ENCODE data around the gene RAB2B.

Gene RAB2B

DNA sequence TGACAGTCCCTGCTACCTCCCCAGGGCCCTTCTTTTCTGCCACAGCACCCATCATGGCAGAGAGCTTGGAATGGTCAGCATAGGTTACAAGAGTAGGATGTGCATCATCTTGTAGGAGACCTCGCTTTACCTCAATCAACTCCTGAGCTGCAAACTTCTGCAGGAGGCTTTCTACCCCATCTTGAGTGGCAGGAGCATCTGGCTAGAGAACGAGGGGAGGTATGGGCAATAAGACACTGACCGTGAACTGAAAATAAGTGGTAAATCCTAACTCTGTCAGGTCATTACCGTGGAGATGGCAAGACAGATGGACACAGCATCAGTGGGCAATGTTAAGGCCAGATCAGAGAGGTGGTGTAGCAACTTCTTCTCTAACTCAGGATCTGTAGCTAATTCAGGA, 26.6 kb upstream of the RAB2B start:
- DNase-seq (ENCODE audit: low read depth, low spot score) = no peak
- H3K9ac ChIP-seq (ENCODE audit: insufficient read length, low read depth) = no peak overlapping the region
- peaks cover 73% of the 10 kb centered on the region for H3K36me3 ChIP-seq (ENCODE audit: insufficient read depth, insufficient read length, low read length)
- TF ChIP-seq ZNF274 (IDR thresholded peaks at IDR 0.05; ENCODE audit: low read depth, low read length) (no peak), YY1 (IDR thresholded peaks at IDR 0.05; ENCODE audit: insufficient read depth, insufficient read length) (no peak), SUZ12 (IDR thresholded peaks at IDR 0.05; ENCODE audit: extremely low read depth, insufficient read depth, insufficient read length) (no peak)
- no peaks in the 10 kb centered on the region for H3K9me3 ChIP-seq (ENCODE audit: insufficient read depth, low read length)
- no peak overlapping the region for H3K4me3 ChIP-seq (ENCODE audit: insufficient read length, low read depth)
- no peaks in the 10 kb centered on the region for H3K4me1 ChIP-seq (ENCODE audit: insufficient read depth, insufficient read length)
- H3K27me3 ChIP-seq (ENCODE audit: insufficient read depth, insufficient read length) = no peaks in the 10 kb centered on the region

DNA sequence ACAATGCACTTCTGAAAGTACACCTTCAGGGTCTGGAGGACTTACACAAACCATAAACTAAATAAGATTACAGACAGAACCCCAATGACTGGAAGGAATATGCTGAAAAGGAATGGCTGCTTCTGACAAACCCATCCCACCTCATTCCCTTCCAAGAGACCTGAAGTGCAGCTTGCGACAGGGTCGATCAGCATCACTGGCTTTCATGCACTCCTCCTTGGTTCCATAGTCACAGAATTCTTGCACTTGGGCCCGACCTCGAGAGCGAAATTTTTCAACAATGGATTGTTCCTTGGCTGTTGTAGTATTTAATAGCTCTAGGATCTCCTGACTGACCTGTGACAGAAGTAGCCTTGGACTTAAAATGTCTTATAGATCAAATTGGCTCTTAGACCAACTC, 24.8 kb upstream of the RAB2B start:
- Histone ChIP-seq H3K27me3 (ENCODE audit: insufficient read depth, insufficient read length) (no peaks in the 10 kb centered on the region), H3K9ac (ENCODE audit: insufficient read length, low read depth) (no peak overlapping the region), H3K9me3 (ENCODE audit: insufficient read depth, low read length) (no peaks in the 10 kb centered on the region), H3K4me3 (ENCODE audit: insufficient read length, low read depth) (no peak overlapping the region), H3K4me1 (ENCODE audit: insufficient read depth, insufficient read length) (no peaks in the 10 kb centered on the region), H3K36me3 (ENCODE audit: insufficient read depth, insufficient read length, low read length) (peaks cover 80% of the 10 kb centered on the region)
- no peak for TF ChIP-seq ZNF274 (IDR thresholded peaks at IDR 0.05; ENCODE audit: low read depth, low read length)
- DNase-seq (ENCODE audit: low read depth, low spot score) = no peak

DNA sequence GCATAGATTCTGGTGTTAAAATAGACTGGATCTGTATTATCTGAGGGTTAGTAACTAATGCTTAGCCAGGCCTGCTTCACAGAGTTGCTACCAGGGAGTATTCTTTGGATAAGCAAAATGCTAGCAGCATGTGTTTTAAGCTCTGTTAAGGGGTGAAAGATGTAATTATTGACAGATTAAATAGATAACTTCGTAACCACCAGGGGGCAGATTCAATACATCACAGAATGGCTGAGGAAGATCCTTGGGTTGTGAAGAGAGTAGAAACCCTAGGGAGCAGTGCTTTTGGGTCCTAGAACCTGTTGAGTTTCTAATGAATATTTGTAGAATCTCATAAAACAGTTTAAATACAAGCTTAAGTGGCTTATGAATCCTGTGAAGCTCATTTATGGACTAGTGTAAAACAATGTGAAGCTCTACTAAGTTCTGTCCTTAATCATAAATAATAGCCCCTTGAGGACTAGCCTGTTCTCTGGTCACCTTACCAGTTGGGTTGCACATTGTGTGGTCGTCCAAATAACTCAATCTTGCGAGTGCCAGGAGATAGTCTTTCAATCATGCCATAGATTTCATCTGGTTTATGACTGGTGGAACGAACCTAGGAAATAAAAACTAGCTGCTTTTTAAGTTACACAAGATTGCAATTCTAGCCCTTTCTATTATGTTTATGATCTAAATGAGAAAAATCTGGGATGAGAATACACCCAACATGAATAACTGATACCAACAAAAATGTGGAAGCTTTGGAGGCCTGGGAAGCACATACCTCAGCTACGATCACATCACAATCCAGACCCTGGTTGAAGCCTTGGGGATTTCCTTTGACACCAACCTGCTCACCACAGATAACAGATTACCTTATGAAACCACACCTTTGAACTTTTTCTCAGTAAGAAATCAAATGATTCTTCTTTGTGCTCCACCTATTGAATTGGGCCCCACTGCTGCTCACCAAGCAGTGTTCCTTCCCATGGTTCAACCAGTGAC, 22.1 kb upstream of the RAB2B start:
- Histone ChIP-seq H3K9ac (ENCODE audit: insufficient read length, low read depth) (no peak overlapping the region), H3K9me3 (ENCODE audit: insufficient read depth, low read length) (no peaks in the 10 kb centered on the region), H3K4me3 (ENCODE audit: insufficient read length, low read depth) (no peak overlapping the region), H3K4me1 (ENCODE audit: insufficient read depth, insufficient read length) (no peaks in the 10 kb centered on the region), H3K36me3 (ENCODE audit: insufficient read depth, insufficient read length, low read length) (peaks cover 87% of the 10 kb centered on the region), H3K27me3 (ENCODE audit: insufficient read depth, insufficient read length) (no peaks in the 10 kb centered on the region)
- no peak for TF ChIP-seq YY1 (IDR thresholded peaks at IDR 0.05; ENCODE audit: insufficient read depth, insufficient read length)
- no peak for TF ChIP-seq SUZ12 (IDR thresholded peaks at IDR 0.05; ENCODE audit: extremely low read depth, insufficient read depth, insufficient read length)
- TF ChIP-seq ZNF274 (IDR thresholded peaks at IDR 0.05; ENCODE audit: low read depth, low read length) = no peak
- DNase-seq (ENCODE audit: low read depth, low spot score) = peak; percentile 48

DNA sequence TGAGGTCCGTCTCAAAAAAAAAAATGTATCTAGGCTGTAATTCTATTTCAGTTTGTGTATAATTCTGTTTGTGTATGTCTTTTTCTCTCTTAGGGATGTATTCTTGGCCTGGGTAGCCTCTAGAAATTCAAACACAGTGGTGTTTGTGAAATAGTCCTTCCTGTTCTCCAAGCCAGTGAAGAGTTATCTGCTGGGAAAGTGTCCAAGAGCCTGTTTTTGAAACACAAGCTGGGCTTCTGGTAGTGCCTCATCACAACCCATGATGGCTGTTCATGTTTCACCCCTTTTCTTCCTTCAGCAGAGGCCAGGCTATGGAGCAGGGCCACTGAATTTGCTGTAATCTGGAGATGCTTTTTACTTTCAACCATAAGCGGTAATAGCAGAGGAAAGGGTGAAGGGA, 19.7 kb upstream of the RAB2B start:
- DNase-seq (ENCODE audit: low read depth, low spot score) = no peak
- H3K4me3 ChIP-seq (ENCODE audit: insufficient read length, low read depth) = no peak overlapping the region
- H3K27me3 ChIP-seq (ENCODE audit: insufficient read depth, insufficient read length) = no peaks in the 10 kb centered on the region
- TF ChIP-seq YY1 (IDR thresholded peaks at IDR 0.05; ENCODE audit: insufficient read depth, insufficient read length) (no peak), SUZ12 (IDR thresholded peaks at IDR 0.05; ENCODE audit: extremely low read depth, insufficient read depth, insufficient read length) (no peak)
- H3K4me1 ChIP-seq (ENCODE audit: insufficient read depth, insufficient read length) = no peaks in the 10 kb centered on the region
- H3K9me3 ChIP-seq (ENCODE audit: insufficient read depth, low read length) = no peaks in the 10 kb centered on the region
- no peak overlapping the region for H3K9ac ChIP-seq (ENCODE audit: insufficient read length, low read depth)
- H3K36me3 ChIP-seq (ENCODE audit: insufficient read depth, insufficient read length, low read length) = peaks cover 76% of the 10 kb centered on the region

DNA sequence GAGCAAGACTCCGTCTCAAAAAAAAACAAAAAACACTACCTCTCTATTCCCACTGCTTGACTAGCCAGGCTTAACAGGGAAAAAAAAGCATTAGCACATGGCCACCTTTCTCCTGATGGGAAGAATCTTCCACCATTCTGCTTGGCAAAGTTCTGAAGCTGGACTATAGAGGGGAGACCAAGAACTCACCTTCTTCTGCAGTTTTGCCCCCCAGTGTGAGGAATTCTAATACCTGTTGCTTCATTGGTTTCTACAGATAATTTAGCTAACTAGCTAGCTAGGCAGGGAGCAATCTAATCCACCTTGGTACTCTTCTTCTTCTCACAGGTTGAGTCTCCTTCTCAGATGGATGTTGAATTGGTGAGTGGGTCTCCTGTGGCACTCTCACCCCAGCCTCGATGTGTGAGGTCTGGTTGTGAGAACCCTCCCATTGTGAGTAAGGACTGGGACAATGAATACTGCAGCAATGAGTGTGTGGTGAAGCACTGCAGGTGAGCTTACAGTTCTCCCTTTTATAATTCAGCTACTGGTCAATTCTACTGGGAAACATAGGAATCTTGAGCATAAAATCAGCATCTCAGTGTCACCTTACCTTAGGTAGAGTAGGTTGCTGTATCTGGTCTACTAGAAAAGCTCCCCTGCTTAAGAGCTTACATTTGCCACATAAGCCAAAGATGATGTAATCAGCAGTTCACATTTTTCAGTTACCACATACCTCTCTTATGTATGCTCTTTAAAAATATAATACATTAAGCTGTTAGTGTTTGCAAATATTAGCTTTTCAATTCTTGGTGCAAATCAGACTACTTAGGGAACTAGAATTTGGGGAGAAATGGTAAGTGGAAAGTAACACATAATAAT, 18.4 kb upstream of the RAB2B start:
- Histone ChIP-seq H3K27me3 (ENCODE audit: insufficient read depth, insufficient read length) (no peaks in the 10 kb centered on the region), H3K4me3 (ENCODE audit: insufficient read length, low read depth) (no peak overlapping the region), H3K9me3 (ENCODE audit: insufficient read depth, low read length) (no peaks in the 10 kb centered on the region), H3K9ac (ENCODE audit: insufficient read length, low read depth) (no peak overlapping the region), H3K36me3 (ENCODE audit: insufficient read depth, insufficient read length, low read length) (peaks cover 62% of the 10 kb centered on the region), H3K4me1 (ENCODE audit: insufficient read depth, insufficient read length) (no peaks in the 10 kb centered on the region)
- TF ChIP-seq SUZ12 (IDR thresholded peaks at IDR 0.05; ENCODE audit: extremely low read depth, insufficient read depth, insufficient read length) (no peak), YY1 (IDR thresholded peaks at IDR 0.05; ENCODE audit: insufficient read depth, insufficient read length) (no peak), ZNF274 (IDR thresholded peaks at IDR 0.05; ENCODE audit: low read depth, low read length) (no peak)
- no peak for DNase-seq (ENCODE audit: low read depth, low spot score)

DNA sequence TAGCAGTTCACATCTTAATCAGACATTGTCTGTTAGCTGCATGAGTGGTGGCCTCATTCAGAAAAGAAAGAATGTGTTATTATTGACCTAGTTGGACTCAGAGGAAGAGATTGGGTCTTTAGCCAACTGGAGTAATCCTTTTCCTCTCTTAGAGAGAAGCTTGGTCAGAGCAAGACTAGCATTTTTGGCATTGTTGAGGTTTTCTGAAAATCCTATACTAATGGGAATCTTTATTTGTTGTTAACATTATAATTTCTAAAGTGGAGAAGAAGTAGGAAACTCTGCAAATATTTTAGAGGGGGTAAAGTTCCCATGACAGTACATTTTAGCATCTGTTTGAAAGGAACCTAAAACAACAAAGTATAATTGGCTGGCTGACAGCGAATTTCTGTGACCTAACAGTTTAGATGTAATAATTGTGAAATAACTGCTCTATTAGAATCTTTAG, 9.9 kb upstream of the RAB2B start:
- Histone ChIP-seq H3K9ac (ENCODE audit: insufficient read length, low read depth) (no peak overlapping the region), H3K36me3 (ENCODE audit: insufficient read depth, insufficient read length, low read length) (peaks cover 28% of the 10 kb centered on the region), H3K27me3 (ENCODE audit: insufficient read depth, insufficient read length) (no peaks in the 10 kb centered on the region), H3K4me3 (ENCODE audit: insufficient read length, low read depth) (no peak overlapping the region), H3K9me3 (ENCODE audit: insufficient read depth, low read length) (no peaks in the 10 kb centered on the region), H3K4me1 (ENCODE audit: insufficient read depth, insufficient read length) (no peaks in the 10 kb centered on the region)
- no peak for DNase-seq (ENCODE audit: low read depth, low spot score)
- TF ChIP-seq SUZ12 (IDR thresholded peaks at IDR 0.05; ENCODE audit: extremely low read depth, insufficient read depth, insufficient read length) = no peak
- no peak for TF ChIP-seq YY1 (IDR thresholded peaks at IDR 0.05; ENCODE audit: insufficient read depth, insufficient read length)
- no peak for TF ChIP-seq ZNF274 (IDR thresholded peaks at IDR 0.05; ENCODE audit: low read depth, low read length)

DNA sequence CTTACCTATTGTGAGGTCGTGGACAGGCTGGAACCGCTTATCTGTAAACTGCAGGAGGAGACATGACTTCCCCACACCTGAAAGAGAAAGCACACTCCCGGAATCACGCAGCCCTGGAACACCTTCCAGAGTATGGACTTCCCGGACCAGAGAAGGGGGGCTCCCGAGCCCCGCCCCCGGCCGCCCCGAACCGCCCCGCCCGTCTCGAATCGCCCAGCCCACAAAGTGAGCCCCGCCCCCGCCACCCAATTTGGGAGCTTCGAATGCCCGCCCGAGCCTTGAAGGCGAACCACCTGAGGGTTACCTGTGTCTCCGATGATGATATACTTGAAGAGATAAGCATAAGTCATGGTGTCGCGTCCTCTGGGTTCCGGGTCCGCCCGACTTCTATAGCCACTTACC, 235 bp downstream of the RAB2B start:
- peaks cover 19% of the 10 kb centered on the region for H3K36me3 ChIP-seq (ENCODE audit: insufficient read depth, insufficient read length, low read length)
- peak overlapping the region; percentile 79 for H3K4me3 ChIP-seq (ENCODE audit: insufficient read length, low read depth)
- no peaks in the 10 kb centered on the region for H3K9me3 ChIP-seq (ENCODE audit: insufficient read depth, low read length)
- DNase-seq (ENCODE audit: low read depth, low spot score) = peak; percentile 25
- H3K9ac ChIP-seq (ENCODE audit: insufficient read length, low read depth) = peak overlapping the region; percentile 85
- no peaks in the 10 kb centered on the region for H3K4me1 ChIP-seq (ENCODE audit: insufficient read depth, insufficient read length)
- no peaks in the 10 kb centered on the region for H3K27me3 ChIP-seq (ENCODE audit: insufficient read depth, insufficient read length)
- TF ChIP-seq SUZ12 (IDR thresholded peaks at IDR 0.05; ENCODE audit: extremely low read depth, insufficient read depth, insufficient read length) (no peak), ZNF274 (IDR thresholded peaks at IDR 0.05; ENCODE audit: low read depth, low read length) (no peak)
